Mesothelial cell of epicardium (in vitro differentiated cells): ENCODE measurements around the gene SKAP1. TPM values are rescaled to one million over a fixed set of nuclear protein-coding genes. Genes with fewer than 3 reads are reported as not detected.

Experiments
- DNase-seq, 2 experiments: peaks; one replicate each; pipeline ENCODE4 v3.0.0; 2021; ENCODE audit warnings: low spot score in 2 of 2; ENCODE audit not compliant: unreplicated experiment in 2 of 2
- H3K27ac Mint-ChIP-seq: 2 replicates; pipeline ENCODE4 v1.8.0; 2021; ENCODE audit warnings: mixed read lengths
- H3K27me3 Mint-ChIP-seq: 2 replicates; pipeline ENCODE4 v1.8.0; 2021; ENCODE audit warnings: low read depth, mixed read lengths
- H3K36me3 Mint-ChIP-seq: 2 replicates; pipeline ENCODE4 v1.8.0; 2021; ENCODE audit warnings: mixed read lengths
- H3K4me1 Mint-ChIP-seq: 2 replicates; pipeline ENCODE4 v1.8.0; 2021; ENCODE audit warnings: mixed read lengths
- H3K4me3 Mint-ChIP-seq: 2 replicates; pipeline ENCODE4 v1.8.0; 2021; ENCODE audit warnings: mild to moderate bottlenecking, moderate library complexity, mixed read lengths
- H3K9me3 Mint-ChIP-seq: 2 replicates; pipeline ENCODE4 v1.8.0; 2021; ENCODE audit warnings: mixed read lengths
- CTCF ChIP-seq: fragments of 200-600 bp; sonication (generic); IDR thresholded peaks from one replicate; pipeline ENCODE4 v1.5.0; 2021; ENCODE audit warnings: antibody characterized with exemption; ENCODE audit not compliant: unreplicated experiment
- total RNA-seq: library from RNA; stranded (reverse); gene quantifications from 3 replicates; pipeline ENCODE4 v1.2.1, GENCODE V29; 2021

Gene SKAP1
- total RNA-seq, 1 donor from 2014 or later: 3.4 TPM

- no peaks in the 10 kb centered on the region for H3K36me3 Mint-ChIP-seq
- H3K4me3 Mint-ChIP-seq: no peak overlapping the region
- H3K4me1 Mint-ChIP-seq: peaks cover 76% of the 10 kb centered on the region
- H3K27me3 Mint-ChIP-seq: peaks cover 3% of the 10 kb centered on the region
- no peak for DNase-seq
- no peak for TF ChIP-seq CTCF
- H3K9me3 Mint-ChIP-seq: no peaks in the 10 kb centered on the region
- H3K27ac Mint-ChIP-seq: peak overlapping the region; percentile 90
Observed at GRCh38 chr17:48149787-48150463, 280.1 kb downstream of the SKAP1 start.

GRCh38 chr17:48148854-48149786, 280.9 kb downstream of the SKAP1 start:
- H3K4me1 Mint-ChIP-seq: peaks cover 73% of the 10 kb centered on the region
- H3K9me3 Mint-ChIP-seq: no peaks in the 10 kb centered on the region
- peak overlapping the region; percentile 90 for H3K27ac Mint-ChIP-seq
- H3K27me3 Mint-ChIP-seq: peaks cover 9% of the 10 kb centered on the region
- no peak for TF ChIP-seq CTCF
- no peaks in the 10 kb centered on the region for H3K36me3 Mint-ChIP-seq
- no peak for DNase-seq
- peak overlapping the region; percentile 7 for H3K4me3 Mint-ChIP-seq

DNA sequence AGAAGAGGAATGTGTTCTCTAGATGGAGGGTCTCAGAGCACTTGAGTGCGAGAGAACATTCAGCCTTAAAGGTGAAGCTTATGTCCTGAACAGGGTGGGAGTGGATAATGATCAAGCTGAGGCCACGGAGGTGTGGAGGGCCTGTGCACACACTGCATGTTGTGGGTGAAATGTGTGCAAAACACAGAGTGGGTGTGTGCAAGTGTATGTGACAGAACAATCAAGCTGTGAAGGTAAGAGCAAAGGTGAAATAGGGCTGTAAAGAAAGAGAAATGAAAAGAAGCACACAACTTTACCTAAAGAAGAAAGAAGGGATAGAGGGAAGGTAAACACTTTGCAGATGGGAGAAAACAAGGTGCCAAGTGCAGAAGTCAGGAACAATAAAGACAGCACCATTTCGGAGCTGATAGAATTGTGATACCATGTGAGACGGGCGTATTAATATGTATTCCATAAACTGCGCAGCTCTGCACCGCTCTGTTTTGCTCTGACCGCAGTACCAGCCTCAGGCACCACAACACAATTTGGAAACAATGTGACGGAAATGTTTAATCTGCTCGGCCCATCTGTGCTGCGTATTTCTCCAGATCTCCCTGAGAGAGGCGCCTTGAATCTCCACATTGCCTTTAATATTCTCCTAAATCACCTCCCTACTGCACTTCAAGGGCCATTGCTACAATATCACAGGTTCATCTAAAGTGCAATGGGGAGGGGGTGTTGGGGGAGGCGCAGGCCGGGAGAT, 281.8 kb downstream of the SKAP1 start:
- no peaks in the 10 kb centered on the region for H3K9me3 Mint-ChIP-seq
- DNase-seq: no peak
- peak overlapping the region; percentile 9 for H3K4me3 Mint-ChIP-seq
- H3K27ac Mint-ChIP-seq: peak overlapping the region; percentile 90
- no peak for TF ChIP-seq CTCF
- no peaks in the 10 kb centered on the region for H3K36me3 Mint-ChIP-seq
- H3K27me3 Mint-ChIP-seq: peaks cover 16% of the 10 kb centered on the region
- peaks cover 71% of the 10 kb centered on the region for H3K4me1 Mint-ChIP-seq

DNA sequence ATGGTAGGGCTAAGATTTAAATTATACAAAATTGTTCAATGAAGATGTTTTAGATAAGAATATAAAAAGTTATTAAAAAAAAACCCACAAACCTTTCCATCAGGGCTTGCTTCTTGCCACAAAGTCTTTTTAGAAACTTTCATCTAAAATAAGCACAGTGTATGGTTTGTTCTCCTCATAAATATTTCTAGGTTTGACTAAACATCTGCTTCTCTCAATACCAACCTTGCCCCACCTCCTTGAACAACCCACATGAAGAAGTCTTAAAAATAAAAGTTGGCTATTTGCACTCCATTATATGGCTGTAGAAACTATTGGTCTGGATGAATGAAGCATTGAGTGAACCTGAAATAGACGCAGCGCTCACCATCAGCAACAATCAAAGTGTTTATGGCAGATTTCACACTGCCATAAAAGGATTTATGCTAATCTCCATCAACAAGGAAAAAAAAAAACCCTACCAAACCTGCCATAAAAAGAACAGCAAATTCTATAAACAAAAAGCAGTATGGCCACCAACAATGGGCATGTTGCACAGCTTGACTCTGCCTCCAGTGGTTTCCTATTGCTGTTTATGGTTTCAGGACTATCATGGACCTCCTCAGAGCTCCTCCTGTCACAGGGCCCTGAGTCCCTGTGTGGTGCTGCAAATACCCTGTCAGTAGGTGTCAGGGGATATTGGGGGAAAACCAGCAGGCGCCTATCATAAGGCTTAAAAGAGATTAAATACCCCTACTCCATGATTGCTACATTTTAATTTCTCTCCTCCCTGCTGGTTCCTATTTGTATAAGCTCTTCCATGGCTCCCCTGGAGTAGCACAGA, 284.8 kb downstream of the SKAP1 start:
- H3K36me3 Mint-ChIP-seq: no peaks in the 10 kb centered on the region
- H3K27ac Mint-ChIP-seq: no peak overlapping the region
- H3K4me1 Mint-ChIP-seq: peaks cover 46% of the 10 kb centered on the region
- DNase-seq: peak in 1 of 2 experiments; percentile 7
- no peaks in the 10 kb centered on the region for H3K9me3 Mint-ChIP-seq
- H3K27me3 Mint-ChIP-seq: peaks cover 16% of the 10 kb centered on the region
- no peak overlapping the region for H3K4me3 Mint-ChIP-seq
- no peak for TF ChIP-seq CTCF

DNA sequence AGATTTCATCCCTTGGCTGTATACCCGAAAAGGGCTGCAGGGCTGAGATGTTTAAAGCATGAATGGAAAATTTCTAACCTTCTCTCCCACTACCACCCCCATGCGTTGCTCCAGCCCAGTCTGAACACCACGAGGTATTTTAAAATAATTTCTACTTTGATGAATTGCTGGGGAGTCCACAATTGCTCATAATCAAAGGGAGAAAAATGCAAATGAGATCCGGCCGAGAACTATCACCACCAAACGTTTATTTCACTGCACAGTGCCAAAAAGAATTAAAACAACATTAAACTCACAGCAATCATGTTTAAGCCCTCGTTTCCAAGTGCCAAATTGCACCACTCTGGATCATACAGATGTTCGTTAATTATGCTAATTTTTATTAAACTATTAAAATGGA, 285.8 kb downstream of the SKAP1 start:
- TF ChIP-seq CTCF: no peak
- H3K4me3 Mint-ChIP-seq: no peak overlapping the region
- no peak overlapping the region for H3K27ac Mint-ChIP-seq
- no peaks in the 10 kb centered on the region for H3K36me3 Mint-ChIP-seq
- peaks cover 15% of the 10 kb centered on the region for H3K27me3 Mint-ChIP-seq
- no peaks in the 10 kb centered on the region for H3K9me3 Mint-ChIP-seq
- no peak for DNase-seq
- H3K4me1 Mint-ChIP-seq: peaks cover 36% of the 10 kb centered on the region
